Peyer's patch (tissue), 4 donors: ENCODE results near the gene OR8I2.

Source experiments
- POLR2A ChIP-seq, 2 donors: fragments of 450-650 bp; IDR thresholded peaks; one replicate each; pipeline ENCODE4 v1.5.1; 2017; ENCODE audit warnings: antibody characterized with exemption in 2 of 2, mild to moderate bottlenecking in 2 of 2, moderate library complexity in 2 of 2
- TF ChIP-seq, protein P1 (sequence below), 6 experiments: fragments of 450-650 bp in 4 of 6; fragments of 200-600 bp in 2 of 6; sonication (generic) in 1 of 6; IDR thresholded peaks; one replicate each; pipeline ENCODE4 v1.5.1; 2017 to 2019; ENCODE audit warnings: antibody characterized with exemption in 6 of 6, mild to moderate bottlenecking in 3 of 6, moderate library complexity in 1 of 6

DNA sequence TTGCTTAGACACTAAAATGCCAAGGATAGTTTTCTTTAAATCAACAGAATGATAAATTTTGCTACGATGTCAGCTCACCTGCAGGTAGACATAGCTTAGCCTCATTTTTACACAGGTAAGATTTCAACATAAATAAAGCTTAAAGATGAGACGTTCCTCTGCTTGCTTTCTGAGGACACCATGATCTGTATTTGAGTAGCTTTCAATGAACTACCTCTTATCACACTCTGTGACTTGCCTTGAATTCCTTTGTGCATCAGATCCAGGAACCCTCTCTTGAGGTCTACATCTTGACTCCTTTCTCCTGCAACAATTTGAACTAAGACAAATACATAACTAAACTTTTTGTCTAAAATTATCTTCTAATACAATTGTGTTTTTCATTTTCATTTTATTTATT lies 26.1 kb upstream of the OR8I2 start:
- TF ChIP-seq, protein P1, sequence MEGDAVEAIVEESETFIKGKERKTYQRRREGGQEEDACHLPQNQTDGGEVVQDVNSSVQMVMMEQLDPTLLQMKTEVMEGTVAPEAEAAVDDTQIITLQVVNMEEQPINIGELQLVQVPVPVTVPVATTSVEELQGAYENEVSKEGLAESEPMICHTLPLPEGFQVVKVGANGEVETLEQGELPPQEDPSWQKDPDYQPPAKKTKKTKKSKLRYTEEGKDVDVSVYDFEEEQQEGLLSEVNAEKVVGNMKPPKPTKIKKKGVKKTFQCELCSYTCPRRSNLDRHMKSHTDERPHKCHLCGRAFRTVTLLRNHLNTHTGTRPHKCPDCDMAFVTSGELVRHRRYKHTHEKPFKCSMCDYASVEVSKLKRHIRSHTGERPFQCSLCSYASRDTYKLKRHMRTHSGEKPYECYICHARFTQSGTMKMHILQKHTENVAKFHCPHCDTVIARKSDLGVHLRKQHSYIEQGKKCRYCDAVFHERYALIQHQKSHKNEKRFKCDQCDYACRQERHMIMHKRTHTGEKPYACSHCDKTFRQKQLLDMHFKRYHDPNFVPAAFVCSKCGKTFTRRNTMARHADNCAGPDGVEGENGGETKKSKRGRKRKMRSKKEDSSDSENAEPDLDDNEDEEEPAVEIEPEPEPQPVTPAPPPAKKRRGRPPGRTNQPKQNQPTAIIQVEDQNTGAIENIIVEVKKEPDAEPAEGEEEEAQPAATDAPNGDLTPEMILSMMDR (IDR thresholded peaks at IDR 0.05): no peak
- TF ChIP-seq POLR2A (IDR thresholded peaks at IDR 0.05): no peak
